ENCODE results near the gene CASP8.

Gene CASP8

GRCh38 chr2:201242571-201243277 is 17.6 kb upstream of the CASP8 start:
- DNase-seq (ENCODE audit: low read depth in 2 of 2) = no peak

DNA sequence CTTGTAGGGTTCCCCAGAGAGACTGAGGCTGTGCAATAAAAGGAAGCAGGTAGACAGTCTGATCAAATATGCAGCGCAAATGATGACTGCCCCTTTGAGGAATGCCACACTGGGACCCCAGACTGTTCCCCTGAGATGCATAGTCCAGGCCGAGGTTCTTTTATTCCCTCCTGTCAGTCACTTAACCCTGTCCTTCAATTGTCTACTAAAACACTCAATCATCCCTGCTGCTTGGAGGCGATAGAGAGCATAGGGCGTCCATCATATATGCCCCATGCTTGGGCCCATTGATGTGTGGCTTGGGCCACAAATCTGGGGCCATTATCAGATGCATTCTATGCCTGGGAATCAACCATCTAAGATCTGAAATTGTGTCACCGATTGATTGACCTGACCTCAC is 15.5 kb upstream of the CASP8 start:
- DNase-seq (ENCODE audit: low read depth in 2 of 2) = no peak

- no peak for DNase-seq (ENCODE audit: low read depth in 2 of 2)
These were observed 14.1 kb upstream of the CASP8 start for GRCh38 chr2:201246280-201246679.

GRCh38 chr2:201248288-201248844 is 12.0 kb upstream of the CASP8 start:
- no peak for DNase-seq (ENCODE audit: low read depth in 2 of 2)

GRCh38 chr2:201249889-201250288 is 10.4 kb upstream of the CASP8 start:
- DNase-seq (ENCODE audit: low read depth in 2 of 2) = no peak

- no peak for DNase-seq (ENCODE audit: low read depth in 2 of 2)
These were observed 9.6 kb upstream of the CASP8 start for GRCh38 chr2:201250741-201251140.

- no peak for DNase-seq (ENCODE audit: low read depth in 2 of 2)
These were observed 6.1 kb upstream of the CASP8 start for GRCh38 chr2:201254081-201254730.

DNA sequence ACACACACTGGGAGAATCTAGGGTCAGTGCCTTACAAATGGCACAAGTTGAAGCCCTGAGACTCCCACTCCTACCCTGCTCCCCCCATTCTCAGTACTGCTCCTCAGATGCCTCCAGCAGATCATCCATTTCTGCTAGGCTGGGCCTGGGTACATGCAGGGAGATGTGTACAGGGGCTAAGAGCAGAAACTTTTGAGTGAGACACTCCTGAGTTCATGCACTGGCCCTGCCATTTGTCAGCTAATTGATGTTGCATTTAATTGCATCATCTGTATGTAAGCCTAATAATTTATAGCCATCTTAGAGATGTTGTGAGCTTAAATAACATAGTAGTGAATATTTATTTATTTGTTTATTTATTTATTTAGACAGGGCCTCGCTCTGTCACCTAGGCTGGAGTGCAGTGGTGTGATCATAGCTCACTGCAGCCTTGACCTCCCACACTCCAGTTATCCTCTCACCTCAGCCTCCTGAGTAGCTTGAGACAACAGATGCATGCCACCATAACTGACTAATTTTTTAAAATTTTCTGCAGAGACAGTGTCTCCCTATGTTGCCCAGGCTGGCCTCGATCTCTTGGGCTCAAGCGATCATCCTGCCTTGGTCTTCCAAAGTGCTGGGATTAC is 4.8 kb upstream of the CASP8 start:
- DNase-seq (ENCODE audit: low read depth in 2 of 2) = no peak

GRCh38 chr2:201256082-201256481 is 4.3 kb upstream of the CASP8 start:
- DNase-seq (ENCODE audit: low read depth in 2 of 2) = no peak

DNA sequence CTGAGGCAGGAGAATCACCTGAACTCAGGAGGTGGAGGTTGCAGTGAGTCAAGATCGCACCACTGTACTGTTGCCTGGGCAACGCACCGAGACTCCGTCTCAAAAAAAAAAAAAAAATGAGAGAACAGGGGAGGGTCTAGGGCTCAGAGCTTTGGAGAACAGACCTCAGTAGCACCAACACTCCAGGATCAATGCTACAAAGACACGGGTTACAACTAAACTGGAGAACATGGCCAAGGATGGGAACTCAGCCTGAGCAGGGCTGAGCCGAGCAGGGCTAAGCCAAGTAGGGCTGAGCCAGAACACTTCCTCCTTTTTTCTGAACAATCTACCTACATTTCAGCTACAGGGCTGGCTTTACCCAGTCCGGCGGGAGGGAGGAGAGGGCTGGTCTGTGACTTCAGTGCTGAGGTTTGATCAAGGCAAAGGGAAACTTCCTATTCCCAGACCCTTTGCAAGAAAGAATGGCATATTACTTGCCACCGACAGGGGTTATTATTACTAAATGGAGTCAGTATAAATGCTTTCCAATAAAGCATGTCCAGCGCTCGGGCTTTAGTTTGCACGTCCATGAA is 2.9 kb upstream of the CASP8 start:
- no peak for DNase-seq (ENCODE audit: low read depth in 2 of 2)

GRCh38 chr2:201257956-201258665 is 2.2 kb upstream of the CASP8 start:
- no peak for DNase-seq (ENCODE audit: low read depth in 2 of 2)

GRCh38 chr2:201258666-201259615 is 1.4 kb upstream of the CASP8 start:
- DNase-seq (ENCODE audit: low read depth in 2 of 2) = no peak

GRCh38 chr2:201261471-201261870 is 1.1 kb downstream of the CASP8 start:
- DNase-seq (ENCODE audit: low read depth in 2 of 2) = no peak

- no peak for DNase-seq (ENCODE audit: low read depth in 2 of 2)
These were observed 1.6 kb downstream of the CASP8 start for GRCh38 chr2:201261906-201262305.

GRCh38 chr2:201262718-201263117 is 2.4 kb downstream of the CASP8 start:
- DNase-seq (ENCODE audit: low read depth in 2 of 2) = no peak

DNA sequence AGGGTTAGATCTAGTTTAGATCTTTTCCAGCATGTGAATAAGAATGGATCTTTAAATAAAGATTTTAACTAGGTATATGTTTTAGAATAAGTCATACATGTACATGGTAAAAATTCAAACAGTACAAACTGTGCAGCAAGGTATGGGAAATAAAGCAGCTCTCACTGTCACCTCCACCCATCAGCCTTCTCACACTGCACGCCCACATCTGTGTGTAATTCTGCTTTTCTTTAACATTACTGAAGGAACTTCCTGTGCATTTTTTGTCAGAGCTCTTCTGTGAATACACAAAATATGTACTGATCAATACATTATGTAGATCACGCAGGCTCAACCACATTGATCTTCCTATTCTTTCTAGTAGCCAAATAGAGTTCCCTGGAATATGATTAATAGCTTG is 3.4 kb downstream of the CASP8 start:
- DNase-seq (ENCODE audit: low read depth in 2 of 2) = no peak

DNA sequence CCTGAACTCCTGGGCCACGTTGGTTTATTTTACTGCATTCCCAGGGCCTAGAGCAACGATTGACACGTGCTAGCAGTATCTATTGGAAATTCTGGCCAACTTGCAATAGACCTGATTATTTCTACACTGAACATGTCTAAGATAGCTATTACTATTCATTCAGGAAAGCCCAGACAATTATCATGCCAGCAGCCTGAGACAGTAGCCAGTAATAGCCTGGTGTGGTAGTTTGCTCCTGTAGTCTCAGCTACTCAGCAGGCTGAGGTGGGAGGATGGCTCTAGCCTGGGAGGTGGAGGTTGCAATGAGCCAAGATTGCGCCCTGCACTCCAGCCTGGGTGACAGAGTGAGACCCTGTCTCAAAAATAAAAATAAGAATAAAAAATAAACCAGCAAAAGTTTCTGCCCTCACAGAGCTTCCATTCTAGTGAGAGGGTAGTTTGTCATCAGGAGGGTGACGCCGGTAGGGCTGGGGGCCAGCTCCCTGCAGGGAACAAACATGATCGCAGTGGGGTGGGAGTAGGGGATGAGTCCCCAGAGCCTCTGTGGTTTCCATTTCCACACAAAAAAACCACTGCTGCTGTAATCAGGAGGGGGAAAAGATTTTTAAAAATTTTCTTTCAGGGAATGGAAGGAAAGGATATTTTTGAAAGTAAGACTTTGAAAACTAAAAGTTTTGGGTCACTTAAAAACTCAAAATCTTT is 4.3 kb downstream of the CASP8 start:
- no peak for DNase-seq (ENCODE audit: low read depth in 2 of 2)

- no peak for DNase-seq (ENCODE audit: low read depth in 2 of 2)
These were observed 6.3 kb downstream of the CASP8 start for GRCh38 chr2:201266629-201267028.

GRCh38 chr2:201267278-201268030 is 7.1 kb downstream of the CASP8 start:
- DNase-seq (ENCODE audit: low read depth in 2 of 2) = no peak
